WERI-Rb-1 (cell line): ENCODE results near the gene EPB41L2.

Source experiments
- DNase-seq: peaks from one replicate; pipeline ENCODE4 v3.0.0-alpha.2; 2020
- H3K27ac ChIP-seq: fragments of 250-450 bp; sonication (Bioruptor Pico); 2 replicates; pipeline ENCODE4 v1.5.1; 2020; ENCODE audit warnings: mild to moderate bottlenecking, moderate library complexity
- H3K27me3 ChIP-seq: fragments of 250-450 bp; sonication (Bioruptor Pico); 2 replicates; pipeline ENCODE4 v1.5.1; 2021; ENCODE audit warnings: mild to moderate bottlenecking, low read depth, moderate library complexity; ENCODE audit not compliant: insufficient read depth, severe bottlenecking
- H3K36me3 ChIP-seq: fragments of 250-450 bp; sonication (Bioruptor Pico); 2 replicates; pipeline ENCODE4 v1.5.1; 2020; ENCODE audit warnings: mild to moderate bottlenecking, moderate library complexity
- H3K4me3 ChIP-seq: 2 replicates; pipeline ENCODE4 v1.5.1; 2011; ENCODE audit warnings: low read depth, mild to moderate bottlenecking, control low read depth, low read length
- H3K9me3 ChIP-seq: fragments of 250-450 bp; sonication (Bioruptor Pico); 2 replicates; pipeline ENCODE4 v1.5.1; 2021; ENCODE audit warnings: mild to moderate bottlenecking, moderate library complexity; ENCODE audit not compliant: severe bottlenecking
- CTCF ChIP-seq: IDR thresholded peaks from 2 replicates; pipeline ENCODE4 v1.5.1; 2011; ENCODE audit warnings: low read depth, mild to moderate bottlenecking, control low read depth, inconsistent platforms, low read length

EPB41L2 gene

GRCh38 chr6:130838951-130839350 is 224.1 kb downstream of the EPB41L2 start:
- no peak for DNase-seq
- TF ChIP-seq CTCF: no peak
- Histone ChIP-seq H3K27me3 (no peaks in the 10 kb centered on the region), H3K36me3 (no peaks in the 10 kb centered on the region), H3K9me3 (no peaks in the 10 kb centered on the region), H3K27ac (no peak overlapping the region), H3K4me3 (no peak overlapping the region)

DNA sequence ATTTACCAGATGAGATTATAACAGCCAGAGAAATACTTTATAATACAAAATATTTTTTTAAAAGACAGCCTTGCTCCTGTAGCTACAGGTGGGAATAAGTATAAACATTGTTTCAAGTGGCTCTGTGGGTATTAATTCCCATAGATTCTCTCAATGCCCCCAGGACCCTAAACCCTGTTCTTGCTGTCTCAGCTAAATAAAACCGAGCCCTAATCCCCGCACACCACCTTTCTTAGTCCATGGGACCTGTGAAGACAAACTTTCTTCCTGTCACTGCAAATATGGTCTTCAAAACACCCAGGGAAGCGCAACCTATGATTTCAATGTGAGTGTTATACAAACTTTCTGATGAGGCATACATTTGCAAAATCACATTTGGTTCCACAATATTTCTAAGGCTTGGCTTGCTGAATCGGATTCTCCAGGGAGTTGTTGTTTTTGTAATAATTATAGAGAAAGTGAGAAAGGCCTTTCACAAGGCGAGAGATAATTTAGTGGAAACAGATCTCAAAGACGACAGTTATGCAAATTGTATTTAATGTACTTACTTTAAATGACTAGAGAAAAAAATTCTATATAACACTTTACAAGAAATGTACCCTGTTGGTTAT is 224.7 kb downstream of the EPB41L2 start:
- TF ChIP-seq CTCF: no peak
- Histone ChIP-seq H3K36me3 (no peaks in the 10 kb centered on the region), H3K9me3 (no peaks in the 10 kb centered on the region), H3K4me3 (no peak overlapping the region), H3K27me3 (no peaks in the 10 kb centered on the region), H3K27ac (no peak overlapping the region)
- DNase-seq: no peak

GRCh38 chr6:130837067-130837466 is 226.0 kb downstream of the EPB41L2 start:
- DNase-seq: no peak
- Histone ChIP-seq H3K36me3 (no peaks in the 10 kb centered on the region), H3K9me3 (no peaks in the 10 kb centered on the region), H3K4me3 (no peak overlapping the region), H3K27ac (no peak overlapping the region), H3K27me3 (no peaks in the 10 kb centered on the region)
- no peak for TF ChIP-seq CTCF

DNA sequence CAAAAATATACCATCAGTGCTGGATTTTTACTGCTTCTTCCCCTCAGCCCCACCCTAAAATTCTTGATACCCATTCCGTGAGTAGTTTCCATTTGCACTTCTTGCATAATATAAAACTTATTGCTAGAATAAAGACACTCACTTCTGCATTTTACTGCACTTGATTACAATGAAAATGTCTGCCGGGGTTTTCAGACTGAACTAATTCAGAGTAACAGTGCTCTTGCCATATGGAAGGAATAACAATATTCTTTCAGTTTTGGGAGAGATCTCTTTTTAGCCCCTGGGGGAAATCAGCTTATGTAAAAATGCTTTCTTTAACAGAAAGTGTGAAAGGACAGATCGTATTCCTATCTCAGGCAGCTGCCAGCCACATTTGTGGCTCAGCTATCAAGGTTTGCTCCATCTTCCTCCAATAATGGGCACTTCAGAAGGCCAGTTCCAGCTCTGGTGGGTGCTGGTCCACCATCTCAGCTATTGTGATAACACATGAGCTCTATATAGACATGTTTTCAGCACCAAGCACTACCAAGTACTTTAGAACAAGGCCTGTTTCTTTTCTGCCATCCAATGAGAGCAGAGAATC is 226.9 kb downstream of the EPB41L2 start:
- no peak for TF ChIP-seq CTCF
- Histone ChIP-seq H3K4me3 (no peak overlapping the region), H3K27me3 (no peaks in the 10 kb centered on the region), H3K27ac (no peak overlapping the region), H3K9me3 (no peaks in the 10 kb centered on the region), H3K36me3 (no peaks in the 10 kb centered on the region)
- no peak for DNase-seq

GRCh38 chr6:130834482-130835251 is 228.4 kb downstream of the EPB41L2 start:
- no peak overlapping the region for H3K4me3 ChIP-seq
- H3K27me3 ChIP-seq: no peaks in the 10 kb centered on the region
- H3K36me3 ChIP-seq: no peaks in the 10 kb centered on the region
- no peak overlapping the region for H3K27ac ChIP-seq
- TF ChIP-seq CTCF: no peak
- no peak for DNase-seq
- H3K9me3 ChIP-seq: no peaks in the 10 kb centered on the region
